Measurements from ENCODE around the gene PRICKLE1.

DNA sequence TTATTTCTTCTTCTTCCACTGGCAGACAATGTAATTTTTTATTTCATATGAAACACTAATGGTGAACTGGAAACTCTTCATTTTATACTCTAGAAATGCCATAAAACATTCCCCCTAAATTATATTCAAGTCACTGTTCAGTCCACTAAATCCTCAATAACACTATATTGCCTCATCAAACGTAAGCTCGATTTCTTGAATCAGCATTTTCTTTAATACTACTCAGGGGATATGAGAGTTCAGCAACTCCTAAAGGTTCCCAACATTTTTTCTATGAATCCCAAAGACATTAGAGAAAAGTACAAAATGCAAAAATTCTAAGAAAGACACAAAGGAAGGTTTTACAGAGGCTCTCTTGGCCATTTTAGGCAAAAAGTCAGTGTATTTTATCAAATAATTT lies 59.3 kb downstream of the PRICKLE1 start:
- TF ChIP-seq, protein P1, sequence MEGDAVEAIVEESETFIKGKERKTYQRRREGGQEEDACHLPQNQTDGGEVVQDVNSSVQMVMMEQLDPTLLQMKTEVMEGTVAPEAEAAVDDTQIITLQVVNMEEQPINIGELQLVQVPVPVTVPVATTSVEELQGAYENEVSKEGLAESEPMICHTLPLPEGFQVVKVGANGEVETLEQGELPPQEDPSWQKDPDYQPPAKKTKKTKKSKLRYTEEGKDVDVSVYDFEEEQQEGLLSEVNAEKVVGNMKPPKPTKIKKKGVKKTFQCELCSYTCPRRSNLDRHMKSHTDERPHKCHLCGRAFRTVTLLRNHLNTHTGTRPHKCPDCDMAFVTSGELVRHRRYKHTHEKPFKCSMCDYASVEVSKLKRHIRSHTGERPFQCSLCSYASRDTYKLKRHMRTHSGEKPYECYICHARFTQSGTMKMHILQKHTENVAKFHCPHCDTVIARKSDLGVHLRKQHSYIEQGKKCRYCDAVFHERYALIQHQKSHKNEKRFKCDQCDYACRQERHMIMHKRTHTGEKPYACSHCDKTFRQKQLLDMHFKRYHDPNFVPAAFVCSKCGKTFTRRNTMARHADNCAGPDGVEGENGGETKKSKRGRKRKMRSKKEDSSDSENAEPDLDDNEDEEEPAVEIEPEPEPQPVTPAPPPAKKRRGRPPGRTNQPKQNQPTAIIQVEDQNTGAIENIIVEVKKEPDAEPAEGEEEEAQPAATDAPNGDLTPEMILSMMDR (IDR thresholded peaks at IDR 0.05 in 2 of 3, conservative IDR thresholded peaks at IDR 0.05 in 1 of 3; ENCODE audit: control insufficient read depth in 2 of 3, extremely low read depth in 1 of 3, insufficient read depth in 1 of 3, low read depth in 3 of 3, low read length in 3 of 3) = no peak
- no peak for TF ChIP-seq POLR2A (IDR thresholded peaks at IDR 0.05; ENCODE audit: low read depth, low read length)
- TF ChIP-seq NR2C2 (IDR thresholded peaks at IDR 0.05; ENCODE audit: borderline replicate concordance, control insufficient read depth, insufficient read length, low read depth) = no peak
- TF ChIP-seq, protein P2, sequence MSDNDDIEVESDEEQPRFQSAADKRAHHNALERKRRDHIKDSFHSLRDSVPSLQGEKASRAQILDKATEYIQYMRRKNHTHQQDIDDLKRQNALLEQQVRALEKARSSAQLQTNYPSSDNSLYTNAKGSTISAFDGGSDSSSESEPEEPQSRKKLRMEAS (IDR thresholded peaks at IDR 0.05; ENCODE audit: low read depth, low read length) = no peak

Data from GM12878 (cell line).